K562 (cell line): ENCODE measurements around the gene TTLL12. TPM values are rescaled to one million over a fixed set of nuclear protein-coding genes. Genes with fewer than 3 reads are reported as not detected.

Experiments used
- ATF6 ChIP-seq: sonication (generic); formaldehyde crosslinking; IDR thresholded peaks from 2 replicates; pipeline ENCODE4 v1.4.0; 2020; ENCODE audit warnings: mild to moderate bottlenecking, missing genetic modification reagents
- E2F6 ChIP-seq, 2 experiments: IDR thresholded peaks; 2 replicates each; pipeline ENCODE4 v1.6.1; 2011; ENCODE audit warnings: borderline replicate concordance in 1 of 2, control low read depth in 1 of 2, low read depth in 1 of 2, low read length in 1 of 2, mild to moderate bottlenecking in 1 of 2, mixed read lengths in 1 of 2, moderate library complexity in 1 of 2; ENCODE audit not compliant: insufficient read depth in 1 of 2, insufficient read length in 1 of 2, poor library complexity in 1 of 2, severe bottlenecking in 1 of 2; ENCODE audit errors: extremely low read depth in 1 of 2
- EP400 ChIP-seq: fragments of 450-650 bp; IDR thresholded peaks from 2 replicates; pipeline ENCODE4 v1.6.1; 2017; ENCODE audit warnings: antibody characterized with exemption, mild to moderate bottlenecking, moderate library complexity
- FOXM1 ChIP-seq, 2 experiments: fragments of 450-650 bp in 1 of 2; sonication (generic) in 1 of 2; formaldehyde crosslinking in 1 of 2; IDR thresholded peaks; 2 replicates each; pipeline versions ENCODE4 v1.6.1 to v1.9.0; 2017 to 2022; ENCODE audit warnings: low read depth in 2 of 2, mild to moderate bottlenecking in 2 of 2, missing genetic modification reagents in 1 of 2, moderate library complexity in 1 of 2
- HDAC8 ChIP-seq: fragments of 450-650 bp; IDR thresholded peaks from 2 replicates; pipeline ENCODE4 v1.6.1; 2016; ENCODE audit warnings: mild to moderate bottlenecking, missing genetic modification characterization, moderate library complexity, missing compliant biosample characterization
- HNRNPL ChIP-seq: fragments of 200-400 bp; formaldehyde crosslinking; IDR thresholded peaks from 2 replicates; pipeline ENCODE4 v1.6.1; 2017; ENCODE audit warnings: low read depth, mild to moderate bottlenecking, low read length
- KLF6 ChIP-seq: fragments of 250-450 bp; sonication (Bioruptor Pico); IDR thresholded peaks from 2 replicates; pipeline ENCODE4 v1.4.0; 2020; ENCODE audit warnings: mild to moderate bottlenecking, moderate library complexity, borderline replicate concordance
- LCOR ChIP-seq: sonication (generic); formaldehyde crosslinking; IDR thresholded peaks from 2 replicates; pipeline ENCODE4 v1.8.0; 2022; ENCODE audit warnings: mild to moderate bottlenecking, missing genetic modification reagents
- NR3C1 ChIP-seq: sonication (generic); formaldehyde crosslinking; IDR thresholded peaks from 2 replicates; pipeline ENCODE4 v1.8.1; 2022; ENCODE audit warnings: missing genetic modification reagents
- PHF8 ChIP-seq: fragments of 200-600 bp; sonication (generic); IDR thresholded peaks from 2 replicates; pipeline ENCODE4 v1.6.1; 2012; ENCODE audit warnings: mixed run types, mild to moderate bottlenecking, inconsistent platforms, low read length, moderate library complexity, borderline replicate concordance
- POLR2G ChIP-seq: fragments of 200-400 bp; formaldehyde crosslinking; IDR thresholded peaks from 2 replicates; pipeline ENCODE4 v1.6.1; 2017; ENCODE audit warnings: low read depth, mild to moderate bottlenecking, antibody characterized with exemption, low read length, moderate library complexity
- RBFOX2 ChIP-seq: fragments of 200-400 bp; formaldehyde crosslinking; IDR thresholded peaks from 2 replicates; pipeline ENCODE4 v1.6.1; 2017; ENCODE audit warnings: low read depth, mild to moderate bottlenecking, low read length, moderate library complexity
- SIN3B ChIP-seq: fragments of 450-650 bp; IDR thresholded peaks from 2 replicates; pipeline ENCODE4 v1.6.1; 2017; ENCODE audit warnings: low read depth, mild to moderate bottlenecking, moderate library complexity
- SNIP1 ChIP-seq: fragments of 450-650 bp; IDR thresholded peaks from 2 replicates; pipeline ENCODE4 v1.7.1; 2017; ENCODE audit warnings: low read depth, mild to moderate bottlenecking
- TFAM ChIP-seq: fragments of 250-450 bp; sonication (Bioruptor Pico); conservative IDR thresholded peaks from 2 replicates; pipeline ENCODE4 v1.5.0; 2021; ENCODE audit warnings: mild to moderate bottlenecking, moderate library complexity
- YY1 ChIP-seq, 3 experiments: IDR thresholded peaks; 2 replicates each; pipeline ENCODE4 v1.6.1; 2011; ENCODE audit warnings: low read length in 2 of 3, mild to moderate bottlenecking in 2 of 3, moderate library complexity in 2 of 3, borderline replicate concordance in 1 of 3, control low read depth in 1 of 3, low read depth in 1 of 3; ENCODE audit not compliant: insufficient read depth in 3 of 3, insufficient replicate concordance in 2 of 3, control insufficient read depth in 1 of 3, insufficient read length in 1 of 3; ENCODE audit errors: extremely low read depth in 1 of 3
- ZFX ChIP-seq: sonication (generic); formaldehyde crosslinking; IDR thresholded peaks from 2 replicates; pipeline ENCODE4 v1.8.0; 2022; ENCODE audit warnings: mild to moderate bottlenecking, missing genetic modification reagents, moderate library complexity
- polyA plus RNA-seq, 8 experiments: library from polyadenylated mRNA; depleted of rRNA in 4 of 8; stranded (reverse) in 5 of 8; unstranded in 3 of 8; fragments of >200 nt; fragmentation: Nextera tagmentation in 2 of 8; fragmentation: Illumina TruSeq in 1 of 8; extraction: Ambion mirVana in 2 of 8; extraction: Trizol in 1 of 8; gene quantifications; 2 replicates each; pipeline versions ENCODE4 v1.2.1 to v1.2.3, GENCODE V29; 2011 to 2014; ENCODE audit warnings: inconsistent platforms in 1 of 8, missing spikeins in 1 of 8
- total RNA-seq, 7 experiments: library from RNA; depleted of rRNA in 6 of 7; stranded (reverse); fragments of >200 nt in 6 of 7; fragmentation: Illumina TruSeq in 2 of 7; extraction: Trizol in 2 of 7; gene quantifications; 2 replicates each; pipeline versions ENCODE4 v1.2.1 to v1.2.3, GENCODE V29; 2011 to 2021; ENCODE audit warnings: low replicate concordance in 1 of 7
- TF ChIP-seq, protein P1 (sequence below): fragments of 200-800 bp; sonication (Bioruptor generic); IDR thresholded peaks from 2 replicates; pipeline ENCODE4 v1.6.1; 2017; ENCODE audit warnings: missing genetic modification characterization, missing compliant biosample characterization
- TF ChIP-seq, protein P2 (sequence below): sonication (generic); formaldehyde crosslinking; IDR thresholded peaks from 2 replicates; pipeline ENCODE4 v1.8.0; 2022; ENCODE audit warnings: missing genetic modification reagents, mild to moderate bottlenecking, moderate library complexity, borderline replicate concordance

The TTLL12 gene
- total and polyA plus RNA-seq, 9 of the 15 experiments (the other 6 are each of a cell fraction or from before 2014, with no cell fraction given), result 1.3 to 128 (median 43.0) TPM

- 0 out of 2 replicates have a peak, but pooled peaks have one; percentile 36 for TF ChIP-seq NR3C1 (CRISPR knock-in tag)
- TF ChIP-seq LCOR (CRISPR knock-in tag), result 0 out of 2 replicates have a peak, but pooled peaks have one; percentile 37
- peak; percentile 16; the same call in 1 of the 2 replicates for TF ChIP-seq KLF6 (CRISPR knock-in tag)
- TF ChIP-seq HNRNPL, result peak; percentile 75; the same call in 1 of the 2 replicates
- TF ChIP-seq, protein P1, sequence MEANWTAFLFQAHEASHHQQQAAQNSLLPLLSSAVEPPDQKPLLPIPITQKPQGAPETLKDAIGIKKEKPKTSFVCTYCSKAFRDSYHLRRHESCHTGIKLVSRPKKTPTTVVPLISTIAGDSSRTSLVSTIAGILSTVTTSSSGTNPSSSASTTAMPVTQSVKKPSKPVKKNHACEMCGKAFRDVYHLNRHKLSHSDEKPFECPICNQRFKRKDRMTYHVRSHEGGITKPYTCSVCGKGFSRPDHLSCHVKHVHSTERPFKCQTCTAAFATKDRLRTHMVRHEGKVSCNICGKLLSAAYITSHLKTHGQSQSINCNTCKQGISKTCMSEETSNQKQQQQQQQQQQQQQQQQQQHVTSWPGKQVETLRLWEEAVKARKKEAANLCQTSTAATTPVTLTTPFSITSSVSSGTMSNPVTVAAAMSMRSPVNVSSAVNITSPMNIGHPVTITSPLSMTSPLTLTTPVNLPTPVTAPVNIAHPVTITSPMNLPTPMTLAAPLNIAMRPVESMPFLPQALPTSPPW, result peak; percentile 57; the same call in 1 of the 2 replicates
- peak; percentile 51 for TF ChIP-seq RBFOX2
- no peak for TF ChIP-seq YY1 (IDR thresholded peaks at IDR 0.05; ENCODE audit: borderline replicate concordance in 1 of 3, control insufficient read depth in 1 of 3, extremely low read depth in 1 of 3, insufficient read depth in 3 of 3, insufficient read length in 1 of 3, insufficient replicate concordance in 2 of 3, low read depth in 1 of 3, low read length in 2 of 3)
- peak; percentile 71 for TF ChIP-seq POLR2G
- no peak for TF ChIP-seq TFAM (CRISPR knock-in tag)
- peak; percentile 65 for TF ChIP-seq EP400
- TF ChIP-seq, protein P2, sequence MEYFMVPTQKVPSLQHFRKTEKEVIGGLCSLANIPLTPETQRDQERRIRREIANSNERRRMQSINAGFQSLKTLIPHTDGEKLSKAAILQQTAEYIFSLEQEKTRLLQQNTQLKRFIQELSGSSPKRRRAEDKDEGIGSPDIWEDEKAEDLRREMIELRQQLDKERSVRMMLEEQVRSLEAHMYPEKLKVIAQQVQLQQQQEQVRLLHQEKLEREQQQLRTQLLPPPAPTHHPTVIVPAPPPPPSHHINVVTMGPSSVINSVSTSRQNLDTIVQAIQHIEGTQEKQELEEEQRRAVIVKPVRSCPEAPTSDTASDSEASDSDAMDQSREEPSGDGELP, result peak; percentile 21; the same call in 1 of the 2 replicates
- no peak for TF ChIP-seq HDAC8 (tag)
- peak; percentile 51; the same call in 1 of the 2 replicates for TF ChIP-seq PHF8
- TF ChIP-seq ZFX (CRISPR knock-in tag), result peak; percentile 51
- TF ChIP-seq ATF6 (CRISPR knock-in tag), result peak; percentile 92
- no peak for TF ChIP-seq FOXM1 (IDR thresholded peaks at IDR 0.05; ENCODE audit: low read depth)
- TF ChIP-seq FOXM1 (CRISPR knock-in tag; IDR thresholded peaks at IDR 0.05; ENCODE audit: low read depth), result no peak
- TF ChIP-seq SIN3B, result 0 out of 2 replicates have a peak, but pooled peaks have one; percentile 19
- TF ChIP-seq SNIP1, result no peak
- peak; percentile 97 for TF ChIP-seq E2F6 (IDR thresholded peaks at IDR 0.05; ENCODE audit: borderline replicate concordance in 1 of 2, extremely low read depth in 1 of 2, insufficient read depth in 1 of 2, insufficient read length in 1 of 2, low read depth in 1 of 2, low read length in 1 of 2, poor library complexity in 1 of 2, severe bottlenecking in 1 of 2)
Measured at GRCh38 chr22:43151251-43152002, 35.5 kb downstream of the TTLL12 start, which contains the start of gene TSPO (continued).
